ENCODE measurements around the gene TM4SF18. TPM values are rescaled to one million over a fixed set of nuclear protein-coding genes. Genes with fewer than 3 reads are reported as not detected.

TM4SF18 gene
- 0.34 TPM for total RNA-seq (2021; ENCODE audit: unreplicated experiment)
- polyA plus RNA-seq (2012), result 0.77 and 1.2 TPM in 2 replicates
- percentile 17 among the genes with signal in this experiment for Bru-seq, nascent RNA
- percentile 22 among the genes with signal in this experiment for BruChase-seq, experiment 1, labeled RNA remaining after a 6-hour chase
- BruChase-seq, experiment 2, labeled RNA remaining after a 2-hour chase, result percentile 22 among the genes with signal in this experiment
- long read RNA-seq, result 0 reads

GRCh38 chr3:149333176-149333859, at the start of gene TM4SF18:
TM4SF18 (minus strand) TSS chr3:149333636; CDS start chr3:149333382, 254 bp downstream.
- CTCF ChIA-PET, result interaction anchor here (0.9 to 2.5 kb wide), 9 partner anchors 9 to 378 kb away, joined by 3 to 16 read pairs (median 5); no protein-coding TSS in a partner anchor
- H3K27ac ChIP-seq (ENCODE audit: low read depth, low read length), result no peak within 1 kb of the TSS
- peak within 1 kb of the TSS in 1 of 2 experiments; percentile 14; a peak in 1 of 4 replicates for H3K4me3 ChIP-seq (replicated peaks in 1 of 2; ENCODE audit: low read depth in 1 of 2, low read length in 2 of 2)
- intact Hi-C loops (cut with micrococcal nuclease), result no loop called here
- no peaks in the 10 kb centered on the region for H3K9me2 ChIP-seq (ENCODE audit: insufficient read depth)
- peak within 1 kb of the TSS; percentile 52 for H3K4me2 ChIP-seq (ENCODE audit: low read length)
- RAD21 ChIA-PET (ENCODE audit: low non-redundant PET in 1 of 2, low total read pairs in 2 of 2, uncharacterized antibody in 2 of 2, unreplicated experiment in 2 of 2), result interaction anchor here (0.9 to 1.1 kb wide), 4 partner anchors 11 to 378 kb away, joined by 3 to 5 read pairs (median 4); no protein-coding TSS in a partner anchor
- peak; percentile 49; the same call in 1 of the 2 replicates for ATAC-seq
- POLR2A ChIA-PET, result no interaction called here
- H3K4me1 ChIP-seq (ENCODE audit: control insufficient read depth in 1 of 2, insufficient read depth in 2 of 2, low read length in 2 of 2), result peaks cover 0 to 41% of the 10 kb centered on the region in 2 experiments; a peak in 2 of 4 replicates
- peak within 1 kb of the TSS; percentile 26 for H3K9ac ChIP-seq (ENCODE audit: low read length)
- no TSS peak for BruUV-seq (replicated peaks)
- H3K27me3 ChIP-seq (ENCODE audit: insufficient read depth, low read length), result no peaks in the 10 kb centered on the region
- H4K20me1 ChIP-seq (ENCODE audit: insufficient read depth), result no peaks in the 10 kb centered on the region
- H3K9me3 ChIP-seq (ENCODE audit: control insufficient read depth in 1 of 2, insufficient read depth in 1 of 2, low read depth in 1 of 2, low read length in 2 of 2), result no peaks in the 10 kb centered on the region
- no peaks in the 10 kb centered on the region for H3K79me2 ChIP-seq (ENCODE audit: insufficient read depth, low read length)
- H2AFZ ChIP-seq (ENCODE audit: low read depth, low read length, poor library complexity, severe bottlenecking), result peak within 1 kb of the TSS; percentile 70
- no peaks in the 10 kb centered on the region for H3K36me3 ChIP-seq (ENCODE audit: control insufficient read depth in 1 of 2, insufficient read depth in 2 of 2, low read length in 2 of 2)
- no peak for DNase-seq (ENCODE audit: low read depth, low spot score)
- TF ChIP-seq POLR2AphosphoS5 (IDR thresholded peaks at IDR 0.05; ENCODE audit: low read depth, low read length) (no peak), REST (IDR thresholded peaks at IDR 0.05; ENCODE audit: low read depth) (no peak), ZBTB33 (IDR thresholded peaks at IDR 0.05; ENCODE audit: extremely low read depth, insufficient replicate concordance, low read length) (no peak), RAD21 (IDR thresholded peaks at IDR 0.05; ENCODE audit: low read depth) (no peak), POLR2A (IDR thresholded peaks at IDR 0.05; ENCODE audit: borderline replicate concordance, extremely low read depth, insufficient read depth, insufficient read length) (no peak), ZNF274 (IDR thresholded peaks at IDR 0.05; ENCODE audit: low read depth, low read length) (no peak), EGR1 (IDR thresholded peaks at IDR 0.05; ENCODE audit: low read depth) (no peak), ZFX (IDR thresholded peaks at IDR 0.05) (no peak), SIN3A (IDR thresholded peaks at IDR 0.05; ENCODE audit: low read depth) (no peak), JUND (IDR thresholded peaks at IDR 0.05) (no peak), YY1 (IDR thresholded peaks at IDR 0.05; ENCODE audit: extremely low read depth, insufficient replicate concordance, low read depth, low read length) (no peak), SRF (IDR thresholded peaks at IDR 0.05; ENCODE audit: low read depth) (no peak), FOSL1 (IDR thresholded peaks at IDR 0.05; ENCODE audit: low read depth) (no peak), EZH2phosphoT487 (IDR thresholded peaks at IDR 0.05; ENCODE audit: borderline replicate concordance) (no peak), CTCF (IDR thresholded peaks at IDR 0.05 in 2 of 3, conservative IDR thresholded peaks at IDR 0.05 in 1 of 3; ENCODE audit: borderline replicate concordance in 1 of 3, insufficient read depth in 1 of 3, low read depth in 2 of 3, low read length in 2 of 3) (no peak), EZH2 (IDR thresholded peaks at IDR 0.05) (no peak), ELF1 (IDR thresholded peaks at IDR 0.05; ENCODE audit: borderline replicate concordance, low read depth) (no peak), CEBPB (IDR thresholded peaks at IDR 0.05; ENCODE audit: low read depth) (no peak), ATF3 (IDR thresholded peaks at IDR 0.05) (no peak)

Measured in HCT116 (cell line).